ENCODE data around the gene HNRNPL. TPM values are rescaled to one million over a fixed set of nuclear protein-coding genes. Genes with fewer than 3 reads are reported as not detected.
A peak's percentile ranks its signal among the peaks of the same experiment; 100 is the strongest.

Gene HNRNPL
- total and polyA plus RNA-seq, 2 experiments from 2014 or later = 184 to 209 TPM

- Histone ChIP-seq H3K36me3 (replicated peaks; ENCODE audit: insufficient read depth, low read depth) (peaks cover 19% of the 10 kb centered on the region), H3K9me2 (replicated peaks; ENCODE audit: insufficient read depth) (no peaks in the 10 kb centered on the region), H3K9me3 (ENCODE audit: low read depth) (no peaks in the 10 kb centered on the region), H3K27ac (no peak overlapping the region), H3K27me3 (no peaks in the 10 kb centered on the region), H4K20me1 (ENCODE audit: insufficient read depth, poor library complexity, severe bottlenecking) (peaks cover 71% of the 10 kb centered on the region), H2AFZ (no peak overlapping the region), H3K4me3 (no peak overlapping the region), H3K4me1 (ENCODE audit: insufficient read depth) (peaks cover 28% of the 10 kb centered on the region), H3K79me2 (peaks cover 74% of the 10 kb centered on the region), H3K4me2 (no peak overlapping the region)
- 96% methylated on average over 19 of the region's 19 CpGs for WGBS (ENCODE audit: low lambda C conversion rate, missing lambda C conversion rate)
- DNase-seq (ENCODE audit: low spot score) = no peak
- no peak for TF ChIP-seq EZH2phosphoT487 (IDR thresholded peaks at IDR 0.05; ENCODE audit: low read depth, severe bottlenecking, unreplicated experiment)
- TF ChIP-seq EZH2 (IDR thresholded peaks at IDR 0.05; ENCODE audit: borderline replicate concordance) = no peak
- TF ChIP-seq CTCF (IDR thresholded peaks at IDR 0.05; ENCODE audit: poor library complexity) = no peak
These were observed 7.9 kb downstream of the HNRNPL start for GRCh38 chr19:38841787-38842438.

- H2AFZ ChIP-seq = no peak overlapping the region
- TF ChIP-seq CTCF (IDR thresholded peaks at IDR 0.05; ENCODE audit: poor library complexity) (no peak), EZH2phosphoT487 (IDR thresholded peaks at IDR 0.05; ENCODE audit: low read depth, severe bottlenecking, unreplicated experiment) (no peak), EZH2 (IDR thresholded peaks at IDR 0.05; ENCODE audit: borderline replicate concordance) (no peak)
- no peaks in the 10 kb centered on the region for H3K27me3 ChIP-seq
- no peak overlapping the region for H3K4me2 ChIP-seq
- 92% methylated on average over 12 of the region's 12 CpGs for WGBS (ENCODE audit: low lambda C conversion rate, missing lambda C conversion rate)
- no peaks in the 10 kb centered on the region for H3K9me3 ChIP-seq (ENCODE audit: low read depth)
- peaks cover 19% of the 10 kb centered on the region for H3K36me3 ChIP-seq (replicated peaks; ENCODE audit: insufficient read depth, low read depth)
- no peaks in the 10 kb centered on the region for H3K9me2 ChIP-seq (replicated peaks; ENCODE audit: insufficient read depth)
- peaks cover 64% of the 10 kb centered on the region for H4K20me1 ChIP-seq (ENCODE audit: insufficient read depth, poor library complexity, severe bottlenecking)
- no peak for DNase-seq (ENCODE audit: low spot score)
- H3K4me3 ChIP-seq = no peak overlapping the region
- peak overlapping the region; percentile 99 for H3K27ac ChIP-seq
- peaks cover 68% of the 10 kb centered on the region for H3K79me2 ChIP-seq
- peaks cover 32% of the 10 kb centered on the region for H3K4me1 ChIP-seq (ENCODE audit: insufficient read depth)
These were observed 8.5 kb downstream of the HNRNPL start for GRCh38 chr19:38841180-38841766.

- Histone ChIP-seq H2AFZ (no peak overlapping the region), H3K27ac (peak overlapping the region; percentile 99), H3K27me3 (no peaks in the 10 kb centered on the region), H3K36me3 (replicated peaks; ENCODE audit: insufficient read depth, low read depth) (peaks cover 19% of the 10 kb centered on the region), H3K4me1 (ENCODE audit: insufficient read depth) (peaks cover 32% of the 10 kb centered on the region), H3K9me3 (ENCODE audit: low read depth) (no peaks in the 10 kb centered on the region), H3K9me2 (replicated peaks; ENCODE audit: insufficient read depth) (no peaks in the 10 kb centered on the region), H3K4me3 (no peak overlapping the region), H4K20me1 (ENCODE audit: insufficient read depth, poor library complexity, severe bottlenecking) (peaks cover 58% of the 10 kb centered on the region), H3K4me2 (no peak overlapping the region), H3K79me2 (peaks cover 61% of the 10 kb centered on the region)
- whole genome bisulfite sequencing (ENCODE audit: low lambda C conversion rate, missing lambda C conversion rate) = 90% methylated on average over 5 of the region's 5 CpGs
- no peak for DNase-seq (ENCODE audit: low spot score)
- TF ChIP-seq CTCF (IDR thresholded peaks at IDR 0.05; ENCODE audit: poor library complexity) (no peak), EZH2phosphoT487 (IDR thresholded peaks at IDR 0.05; ENCODE audit: low read depth, severe bottlenecking, unreplicated experiment) (no peak)
These were observed 9.2 kb downstream of the HNRNPL start for GRCh38 chr19:38840583-38840968.

Measured in hepatocyte (in vitro differentiated cells).